ENCODE results near the gene MEX3D.
A peak's percentile ranks its signal among the peaks of the same experiment; 100 is the strongest.

MEX3D gene

DNA sequence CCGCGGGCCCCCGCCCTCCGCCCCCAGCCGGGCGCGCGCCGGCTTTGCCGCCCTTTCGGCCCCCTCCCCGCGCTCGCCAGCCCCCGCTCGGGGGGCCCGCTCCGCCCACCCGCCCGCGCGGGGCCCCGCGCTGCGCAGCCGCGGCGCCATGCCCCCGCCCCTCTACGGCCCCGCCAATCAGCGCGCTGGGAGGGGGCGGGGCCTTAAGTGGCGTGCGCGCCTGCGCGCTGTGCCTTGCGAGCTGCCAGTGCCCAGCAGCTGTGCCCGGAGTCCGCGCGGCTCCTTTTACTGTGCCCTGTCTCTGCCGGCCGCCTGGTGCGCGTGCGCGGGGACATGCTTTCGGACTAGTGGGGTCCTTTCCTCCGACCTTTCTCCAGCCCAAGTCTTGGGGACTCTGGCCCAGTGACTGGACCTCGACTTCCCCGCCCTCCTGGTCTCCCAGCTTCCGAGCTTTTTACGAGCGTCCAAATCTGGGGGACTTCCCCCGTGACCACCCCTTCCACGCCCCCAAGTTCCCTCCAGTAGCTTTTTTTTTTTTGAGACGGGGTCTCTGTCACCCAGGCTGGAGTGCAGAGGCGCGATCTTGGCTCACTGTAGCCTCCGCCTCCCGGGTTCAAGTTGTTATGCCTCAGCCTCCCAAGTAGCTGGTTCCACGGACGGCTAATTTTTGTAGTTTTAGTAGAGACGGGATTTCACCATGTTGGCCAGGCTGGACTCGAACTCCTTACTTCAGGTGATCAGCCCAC, 24.8 kb upstream of the MEX3D start, which contains the start of gene MBD3 (continued):
- TF ChIP-seq, protein P1, sequence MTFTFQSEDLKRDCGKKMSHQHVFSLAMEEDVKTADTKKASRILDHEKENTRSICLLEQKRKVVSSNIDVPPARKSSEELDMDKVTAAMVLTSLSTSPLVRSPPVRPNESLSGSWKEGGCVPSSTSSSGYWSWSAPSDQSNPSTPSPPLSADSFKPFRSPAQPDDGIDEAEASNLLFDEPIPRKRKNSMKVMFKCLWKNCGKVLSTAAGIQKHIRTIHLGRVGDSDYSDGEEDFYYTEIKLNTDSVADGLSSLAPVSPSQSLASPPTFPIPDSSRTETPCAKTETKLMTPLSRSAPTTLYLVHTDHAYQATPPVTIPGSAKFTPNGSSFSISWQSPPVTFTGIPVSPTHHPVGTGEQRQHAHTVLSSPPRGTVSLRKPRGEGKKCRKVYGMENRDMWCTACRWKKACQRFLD (tag by site-specific recombination; IDR thresholded peaks at IDR 0.05) = no peak
- no peak for TF ChIP-seq ZNF366 (tag by site-specific recombination; conservative IDR thresholded peaks at IDR 0.05)
- TF ChIP-seq, protein P2, sequence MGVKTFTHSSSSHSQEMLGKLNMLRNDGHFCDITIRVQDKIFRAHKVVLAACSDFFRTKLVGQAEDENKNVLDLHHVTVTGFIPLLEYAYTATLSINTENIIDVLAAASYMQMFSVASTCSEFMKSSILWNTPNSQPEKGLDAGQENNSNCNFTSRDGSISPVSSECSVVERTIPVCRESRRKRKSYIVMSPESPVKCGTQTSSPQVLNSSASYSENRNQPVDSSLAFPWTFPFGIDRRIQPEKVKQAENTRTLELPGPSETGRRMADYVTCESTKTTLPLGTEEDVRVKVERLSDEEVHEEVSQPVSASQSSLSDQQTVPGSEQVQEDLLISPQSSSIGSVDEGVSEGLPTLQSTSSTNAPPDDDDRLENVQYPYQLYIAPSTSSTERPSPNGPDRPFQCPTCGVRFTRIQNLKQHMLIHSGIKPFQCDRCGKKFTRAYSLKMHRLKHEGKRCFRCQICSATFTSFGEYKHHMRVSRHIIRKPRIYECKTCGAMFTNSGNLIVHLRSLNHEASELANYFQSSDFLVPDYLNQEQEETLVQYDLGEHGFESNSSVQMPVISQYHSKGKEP (tag by site-specific recombination; IDR thresholded peaks at IDR 0.05) = no peak
- TF ChIP-seq, protein P3, sequence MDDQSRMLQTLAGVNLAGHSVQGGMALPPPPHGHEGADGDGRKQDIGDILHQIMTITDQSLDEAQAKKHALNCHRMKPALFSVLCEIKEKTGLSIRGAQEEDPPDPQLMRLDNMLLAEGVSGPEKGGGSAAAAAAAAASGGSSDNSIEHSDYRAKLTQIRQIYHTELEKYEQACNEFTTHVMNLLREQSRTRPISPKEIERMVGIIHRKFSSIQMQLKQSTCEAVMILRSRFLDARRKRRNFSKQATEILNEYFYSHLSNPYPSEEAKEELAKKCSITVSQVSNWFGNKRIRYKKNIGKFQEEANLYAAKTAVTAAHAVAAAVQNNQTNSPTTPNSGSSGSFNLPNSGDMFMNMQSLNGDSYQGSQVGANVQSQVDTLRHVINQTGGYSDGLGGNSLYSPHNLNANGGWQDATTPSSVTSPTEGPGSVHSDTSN (CRISPR knock-in tag; IDR thresholded peaks at IDR 0.05) = no peak
- TF ChIP-seq ZNF544 (tag by site-specific recombination; IDR thresholded peaks at IDR 0.05) = no peak
- TF ChIP-seq BCL11A (tag by site-specific recombination; IDR thresholded peaks at IDR 0.05; ENCODE audit: low read depth) = peak; percentile 14; the same call in 1 of the 2 replicates
- TF ChIP-seq ZNF311 (tag by site-specific recombination; IDR thresholded peaks at IDR 0.05; ENCODE audit: borderline replicate concordance) = no peak
- no peak for TF ChIP-seq ZNF2 (tag by site-specific recombination; IDR thresholded peaks at IDR 0.05)
- TF ChIP-seq HOXA7 (CRISPR knock-in tag; IDR thresholded peaks at IDR 0.05; ENCODE audit: borderline replicate concordance) = no peak
- TF ChIP-seq, protein P4, sequence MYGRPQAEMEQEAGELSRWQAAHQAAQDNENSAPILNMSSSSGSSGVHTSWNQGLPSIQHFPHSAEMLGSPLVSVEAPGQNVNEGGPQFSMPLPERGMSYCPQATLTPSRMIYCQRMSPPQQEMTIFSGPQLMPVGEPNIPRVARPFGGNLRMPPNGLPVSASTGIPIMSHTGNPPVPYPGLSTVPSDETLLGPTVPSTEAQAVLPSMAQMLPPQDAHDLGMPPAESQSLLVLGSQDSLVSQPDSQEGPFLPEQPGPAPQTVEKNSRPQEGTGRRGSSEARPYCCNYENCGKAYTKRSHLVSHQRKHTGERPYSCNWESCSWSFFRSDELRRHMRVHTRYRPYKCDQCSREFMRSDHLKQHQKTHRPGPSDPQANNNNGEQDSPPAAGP (tag by site-specific recombination; IDR thresholded peaks at IDR 0.05) = peak; percentile 33; the same call in 1 of the 2 replicates
- TF ChIP-seq KLF10 (tag by site-specific recombination; IDR thresholded peaks at IDR 0.05) = no peak
- TF ChIP-seq GLIS2 (tag by site-specific recombination; IDR thresholded peaks at IDR 0.05) = no peak
- TF ChIP-seq ZNF785 (tag by site-specific recombination; IDR thresholded peaks at IDR 0.05) = no peak
- TF ChIP-seq ZNF701 (tag by site-specific recombination; IDR thresholded peaks at IDR 0.05) = no peak
- no peak for TF ChIP-seq ZNF549 (tag by site-specific recombination; IDR thresholded peaks at IDR 0.05)
- TF ChIP-seq ZNF391 (tag by site-specific recombination; IDR thresholded peaks at IDR 0.05; ENCODE audit: borderline replicate concordance, low read depth) = no peak
- no peak for TF ChIP-seq ZNF426 (tag by site-specific recombination; IDR thresholded peaks at IDR 0.05)
- TF ChIP-seq GFI1B (tag by site-specific recombination; IDR thresholded peaks at IDR 0.05) = no peak
- TF ChIP-seq ZNF600 (tag by site-specific recombination; IDR thresholded peaks at IDR 0.05) = peak; percentile 36; the same call in 1 of the 2 replicates
- TF ChIP-seq ZNF768 (tag by site-specific recombination; IDR thresholded peaks at IDR 0.05) = no peak
- no peak for TF ChIP-seq ZNF157 (tag by site-specific recombination; IDR thresholded peaks at IDR 0.05)
- no peak for TF ChIP-seq ZNF214 (tag by site-specific recombination; IDR thresholded peaks at IDR 0.05; ENCODE audit: borderline replicate concordance)
- no peak for TF ChIP-seq ZNF837 (tag by site-specific recombination; IDR thresholded peaks at IDR 0.05)
- TF ChIP-seq, protein P5, sequence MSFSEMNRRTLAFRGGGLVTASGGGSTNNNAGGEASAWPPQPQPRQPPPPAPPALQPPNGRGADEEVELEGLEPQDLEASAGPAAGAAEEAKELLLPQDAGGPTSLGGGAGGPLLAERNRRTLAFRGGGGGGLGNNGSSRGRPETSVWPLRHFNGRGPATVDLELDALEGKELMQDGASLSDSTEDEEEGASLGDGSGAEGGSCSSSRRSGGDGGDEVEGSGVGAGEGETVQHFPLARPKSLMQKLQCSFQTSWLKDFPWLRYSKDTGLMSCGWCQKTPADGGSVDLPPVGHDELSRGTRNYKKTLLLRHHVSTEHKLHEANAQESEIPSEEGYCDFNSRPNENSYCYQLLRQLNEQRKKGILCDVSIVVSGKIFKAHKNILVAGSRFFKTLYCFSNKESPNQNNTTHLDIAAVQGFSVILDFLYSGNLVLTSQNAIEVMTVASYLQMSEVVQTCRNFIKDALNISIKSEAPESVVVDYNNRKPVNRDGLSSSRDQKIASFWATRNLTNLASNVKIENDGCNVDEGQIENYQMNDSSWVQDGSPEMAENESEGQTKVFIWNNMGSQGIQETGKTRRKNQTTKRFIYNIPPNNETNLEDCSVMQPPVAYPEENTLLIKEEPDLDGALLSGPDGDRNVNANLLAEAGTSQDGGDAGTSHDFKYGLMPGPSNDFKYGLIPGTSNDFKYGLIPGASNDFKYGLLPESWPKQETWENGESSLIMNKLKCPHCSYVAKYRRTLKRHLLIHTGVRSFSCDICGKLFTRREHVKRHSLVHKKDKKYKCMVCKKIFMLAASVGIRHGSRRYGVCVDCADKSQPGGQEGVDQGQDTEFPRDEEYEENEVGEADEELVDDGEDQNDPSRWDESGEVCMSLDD (tag by site-specific recombination; IDR thresholded peaks at IDR 0.05) = peak; percentile 85
- no peak for TF ChIP-seq FEZF1 (tag by site-specific recombination; IDR thresholded peaks at IDR 0.05)
- TF ChIP-seq ZFP69B (tag by site-specific recombination; IDR thresholded peaks at IDR 0.05) = 0 out of 2 replicates have a peak, but pooled peaks have one; percentile 18
- TF ChIP-seq, protein P6, sequence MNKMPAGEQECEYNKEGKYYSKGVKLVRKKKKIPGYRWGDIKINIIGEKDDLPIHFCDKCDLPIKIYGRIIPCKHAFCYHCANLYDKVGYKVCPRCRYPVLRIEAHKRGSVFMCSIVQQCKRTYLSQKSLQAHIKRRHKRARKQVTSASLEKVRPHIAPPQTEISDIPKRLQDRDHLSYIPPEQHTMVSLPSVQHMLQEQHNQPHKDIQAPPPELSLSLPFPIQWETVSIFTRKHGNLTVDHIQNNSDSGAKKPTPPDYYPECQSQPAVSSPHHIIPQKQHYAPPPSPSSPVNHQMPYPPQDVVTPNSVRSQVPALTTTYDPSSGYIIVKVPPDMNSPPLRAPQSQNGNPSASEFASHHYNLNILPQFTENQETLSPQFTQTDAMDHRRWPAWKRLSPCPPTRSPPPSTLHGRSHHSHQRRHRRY (tag by site-specific recombination; IDR thresholded peaks at IDR 0.05) = peak; percentile 45; the same call in 1 of the 2 replicates
